Esophagus squamous epithelium (tissue), 4 donors: ENCODE measurements around the gene DIS3L2.

Source experiments
- POLR2A ChIP-seq, 4 donors: fragments of 450-650 bp; IDR thresholded peaks; one replicate each; pipeline ENCODE4 v1.6.1; 2017; ENCODE audit warnings: antibody characterized with exemption in 4 of 4, mild to moderate bottlenecking in 4 of 4, moderate library complexity in 3 of 4
- TF ChIP-seq, protein P1 (sequence below), 6 experiments: fragments of 450-650 bp in 4 of 6; fragments of 200-600 bp in 2 of 6; sonication (generic) in 2 of 6; IDR thresholded peaks; one replicate each; pipeline ENCODE4 v1.5.1; 2016 to 2019; ENCODE audit warnings: antibody characterized with exemption in 6 of 6, mild to moderate bottlenecking in 4 of 6, moderate library complexity in 4 of 6

DNA sequence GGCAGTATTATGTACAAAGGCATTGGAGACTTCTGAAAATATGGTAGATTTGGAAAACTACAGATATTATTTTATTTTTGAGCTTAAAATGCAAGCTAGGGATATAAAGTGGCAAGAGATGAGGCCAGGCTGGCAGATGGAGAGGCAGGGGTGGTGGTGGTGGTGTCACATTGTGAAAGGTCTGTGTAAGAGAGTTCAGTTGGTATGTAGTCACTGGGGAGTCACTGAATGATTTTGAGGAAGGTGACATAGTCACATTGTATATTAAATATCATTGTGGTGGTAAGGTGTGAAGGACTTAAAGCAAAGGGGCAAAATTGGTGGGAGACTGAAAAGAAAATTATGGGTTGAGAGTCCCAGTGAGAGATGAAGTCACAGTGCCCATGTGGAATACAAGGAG, 82.5 kb downstream of the DIS3L2 start:
- TF ChIP-seq, protein P1, sequence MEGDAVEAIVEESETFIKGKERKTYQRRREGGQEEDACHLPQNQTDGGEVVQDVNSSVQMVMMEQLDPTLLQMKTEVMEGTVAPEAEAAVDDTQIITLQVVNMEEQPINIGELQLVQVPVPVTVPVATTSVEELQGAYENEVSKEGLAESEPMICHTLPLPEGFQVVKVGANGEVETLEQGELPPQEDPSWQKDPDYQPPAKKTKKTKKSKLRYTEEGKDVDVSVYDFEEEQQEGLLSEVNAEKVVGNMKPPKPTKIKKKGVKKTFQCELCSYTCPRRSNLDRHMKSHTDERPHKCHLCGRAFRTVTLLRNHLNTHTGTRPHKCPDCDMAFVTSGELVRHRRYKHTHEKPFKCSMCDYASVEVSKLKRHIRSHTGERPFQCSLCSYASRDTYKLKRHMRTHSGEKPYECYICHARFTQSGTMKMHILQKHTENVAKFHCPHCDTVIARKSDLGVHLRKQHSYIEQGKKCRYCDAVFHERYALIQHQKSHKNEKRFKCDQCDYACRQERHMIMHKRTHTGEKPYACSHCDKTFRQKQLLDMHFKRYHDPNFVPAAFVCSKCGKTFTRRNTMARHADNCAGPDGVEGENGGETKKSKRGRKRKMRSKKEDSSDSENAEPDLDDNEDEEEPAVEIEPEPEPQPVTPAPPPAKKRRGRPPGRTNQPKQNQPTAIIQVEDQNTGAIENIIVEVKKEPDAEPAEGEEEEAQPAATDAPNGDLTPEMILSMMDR (IDR thresholded peaks at IDR 0.05), result no peak
- no peak for TF ChIP-seq POLR2A (IDR thresholded peaks at IDR 0.05)
